ENCODE measurements around the gene MFRP.

The MFRP gene

GRCh38 chr11:119314726-119315125, 31.8 kb downstream of the MFRP start:
- TF ChIP-seq, protein P1, sequence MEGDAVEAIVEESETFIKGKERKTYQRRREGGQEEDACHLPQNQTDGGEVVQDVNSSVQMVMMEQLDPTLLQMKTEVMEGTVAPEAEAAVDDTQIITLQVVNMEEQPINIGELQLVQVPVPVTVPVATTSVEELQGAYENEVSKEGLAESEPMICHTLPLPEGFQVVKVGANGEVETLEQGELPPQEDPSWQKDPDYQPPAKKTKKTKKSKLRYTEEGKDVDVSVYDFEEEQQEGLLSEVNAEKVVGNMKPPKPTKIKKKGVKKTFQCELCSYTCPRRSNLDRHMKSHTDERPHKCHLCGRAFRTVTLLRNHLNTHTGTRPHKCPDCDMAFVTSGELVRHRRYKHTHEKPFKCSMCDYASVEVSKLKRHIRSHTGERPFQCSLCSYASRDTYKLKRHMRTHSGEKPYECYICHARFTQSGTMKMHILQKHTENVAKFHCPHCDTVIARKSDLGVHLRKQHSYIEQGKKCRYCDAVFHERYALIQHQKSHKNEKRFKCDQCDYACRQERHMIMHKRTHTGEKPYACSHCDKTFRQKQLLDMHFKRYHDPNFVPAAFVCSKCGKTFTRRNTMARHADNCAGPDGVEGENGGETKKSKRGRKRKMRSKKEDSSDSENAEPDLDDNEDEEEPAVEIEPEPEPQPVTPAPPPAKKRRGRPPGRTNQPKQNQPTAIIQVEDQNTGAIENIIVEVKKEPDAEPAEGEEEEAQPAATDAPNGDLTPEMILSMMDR (IDR thresholded peaks at IDR 0.05; ENCODE audit: insufficient read depth, low read depth, low read length, missing control alignments): no peak
- H3K4me3 ChIP-seq (ENCODE audit: low read length): no peak overlapping the region
- DNase-seq (ENCODE audit: low read depth): no peak

DNA sequence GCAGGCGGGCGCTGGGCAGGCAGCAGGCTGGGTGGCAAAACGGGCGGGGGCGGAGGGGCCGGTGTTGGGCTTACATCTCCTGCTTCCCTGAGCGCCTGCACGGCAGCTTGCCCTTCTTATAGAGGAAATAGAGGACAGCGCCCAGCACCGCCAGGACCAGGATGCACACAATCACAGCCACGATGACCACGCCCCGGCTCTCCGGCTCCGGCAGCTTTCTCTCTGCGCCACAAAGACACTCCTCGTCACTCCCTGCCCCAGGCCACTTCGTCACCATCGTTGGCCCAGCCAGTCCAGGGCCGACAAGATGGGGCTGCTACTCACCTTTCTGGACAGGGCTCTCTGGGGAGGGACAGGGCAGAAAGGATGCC, 35.8 kb downstream of the MFRP start:
- peak; percentile 17 for DNase-seq (ENCODE audit: low read depth)
- H3K4me3 ChIP-seq (ENCODE audit: low read length): no peak overlapping the region
- TF ChIP-seq, protein P1 (IDR thresholded peaks at IDR 0.05; ENCODE audit: insufficient read depth, low read depth, low read length, missing control alignments): no peak

DNA sequence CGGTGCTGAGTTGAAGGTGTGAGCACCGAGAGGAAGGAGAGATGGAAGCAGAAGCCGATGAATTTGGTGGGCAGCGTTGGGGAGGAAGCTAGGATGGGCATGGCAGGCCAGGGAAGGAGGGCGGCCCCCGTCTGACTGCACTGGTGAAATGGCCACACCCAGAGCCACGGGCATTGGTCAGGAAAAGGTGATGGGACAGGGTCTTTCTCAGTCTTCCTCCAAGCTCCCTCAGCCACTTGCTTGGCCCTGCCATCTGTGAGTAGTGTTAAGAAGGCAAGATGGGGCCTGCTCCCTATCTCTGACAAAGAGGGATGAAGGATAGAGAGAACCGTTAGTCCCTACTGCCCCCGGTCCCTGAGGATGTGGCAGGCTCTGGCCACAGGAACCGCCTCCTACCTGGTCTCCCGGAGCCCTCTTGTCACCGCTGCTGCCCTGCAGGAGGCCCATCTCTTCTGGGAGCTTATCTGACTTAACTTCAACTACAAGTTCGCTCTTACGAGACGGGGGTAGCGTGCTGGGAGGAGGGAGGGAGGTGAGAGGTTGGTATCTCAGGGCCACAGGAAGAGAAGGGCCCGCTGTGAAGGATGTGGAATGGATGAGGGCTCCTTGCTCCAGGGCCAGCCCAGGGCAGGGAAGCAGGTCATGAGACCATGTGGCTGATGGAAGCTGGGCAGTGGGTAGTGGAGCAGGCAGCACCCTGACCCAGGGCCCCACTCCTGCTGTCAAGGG, 36.4 kb downstream of the MFRP start:
- no peak overlapping the region for H3K4me3 ChIP-seq (ENCODE audit: low read length)
- TF ChIP-seq, protein P1 (IDR thresholded peaks at IDR 0.05; ENCODE audit: insufficient read depth, low read depth, low read length, missing control alignments): no peak
- no peak for DNase-seq (ENCODE audit: low read depth)

GRCh38 chr11:119309411-119309810, 37.1 kb downstream of the MFRP start:
- H3K4me3 ChIP-seq (ENCODE audit: low read length): no peak overlapping the region
- TF ChIP-seq, protein P1 (IDR thresholded peaks at IDR 0.05; ENCODE audit: insufficient read depth, low read depth, low read length, missing control alignments): no peak
- no peak for DNase-seq (ENCODE audit: low read depth)

- DNase-seq (ENCODE audit: low read depth): no peak
- no peak overlapping the region for H3K4me3 ChIP-seq (ENCODE audit: low read length)
- TF ChIP-seq, protein P1 (IDR thresholded peaks at IDR 0.05; ENCODE audit: insufficient read depth, low read depth, low read length, missing control alignments): no peak
Observed at GRCh38 chr11:119307974-119308373, 38.5 kb downstream of the MFRP start.

DNA sequence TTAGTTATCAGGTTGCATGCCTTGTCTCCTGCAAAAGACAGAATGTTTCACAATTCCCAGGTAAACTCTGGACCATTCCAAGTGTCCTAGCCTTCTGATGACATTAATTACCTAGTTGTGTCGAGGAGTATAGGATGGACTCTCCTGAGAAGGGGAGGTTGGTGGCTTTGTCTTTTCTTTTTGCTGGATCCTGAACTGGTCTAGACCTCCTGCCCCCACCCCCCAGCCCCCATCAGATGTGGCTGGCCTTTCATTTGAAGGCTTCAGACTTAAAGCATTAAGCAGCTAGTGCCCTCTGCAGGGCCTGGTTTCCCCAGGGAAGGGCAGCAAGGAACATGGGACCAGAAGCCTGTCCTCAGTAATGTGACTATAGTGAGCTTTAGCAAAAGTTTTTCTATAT, 39.3 kb downstream of the MFRP start:
- H3K4me3 ChIP-seq (ENCODE audit: low read length): no peak overlapping the region
- no peak for DNase-seq (ENCODE audit: low read depth)
- TF ChIP-seq, protein P1 (IDR thresholded peaks at IDR 0.05; ENCODE audit: insufficient read depth, low read depth, low read length, missing control alignments): no peak

DNA sequence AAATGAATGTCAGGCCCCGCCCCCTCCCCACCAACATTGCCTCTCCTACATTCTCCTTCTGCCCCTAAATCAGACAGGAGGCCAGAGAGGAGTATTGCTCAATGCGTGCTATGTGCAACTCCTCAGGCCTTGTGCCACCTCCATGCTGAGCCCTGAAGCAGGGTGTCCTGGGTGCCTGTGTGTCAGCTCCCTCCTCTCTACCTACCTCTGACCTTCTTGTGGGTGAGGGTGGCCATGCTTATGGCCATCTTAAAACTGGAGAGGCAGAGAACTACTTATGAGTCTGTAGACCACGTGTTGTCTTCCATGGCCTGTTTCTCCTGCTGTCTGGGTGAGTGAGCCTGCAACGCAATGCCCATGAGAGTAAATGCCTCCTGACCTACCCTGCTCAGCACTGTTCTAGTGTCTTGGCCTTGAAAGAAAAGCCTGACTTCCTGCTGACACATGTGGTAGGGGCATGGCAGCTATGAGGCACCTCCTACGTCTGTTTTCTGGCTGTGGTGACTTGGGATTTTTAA, 40.1 kb downstream of the MFRP start:
- no peak overlapping the region for H3K4me3 ChIP-seq (ENCODE audit: low read length)
- no peak for DNase-seq (ENCODE audit: low read depth)
- TF ChIP-seq, protein P1 (IDR thresholded peaks at IDR 0.05; ENCODE audit: insufficient read depth, low read depth, low read length, missing control alignments): no peak

Measured in epithelial cell of esophagus (primary cell).